Left lung (tissue), 10 donors: ENCODE measurements around the gene DRC3. TPM values are rescaled to one million over a fixed set of nuclear protein-coding genes. Genes with fewer than 3 reads are reported as not detected.

ENCODE experiments used
- ATAC-seq: fragments of 200-7000 bp; cut with Tn5 transposase; one replicate; pipeline ENCODE4 v1.9.1; 2020; ENCODE audit warnings: moderate library complexity
- DNase-seq, 4 donors: peaks; one replicate each; pipeline ENCODE4 v3.0.0-alpha.2; 2013 to 2020
- H3K27ac ChIP-seq, 2 donors: fragments of 200-600 bp; sonication (generic) in 1 of 2; one replicate each; pipeline versions ENCODE4 v1.5.0 to v1.8.0; 2020 to 2021
- H3K27me3 ChIP-seq, 2 donors: fragments of 200-600 bp; sonication (generic) in 1 of 2; one replicate each; pipeline versions ENCODE4 v1.5.0 to v1.8.0; 2020 to 2021
- H3K36me3 ChIP-seq, 2 donors: fragments of 200-600 bp; sonication (generic) in 1 of 2; one replicate each; pipeline versions ENCODE4 v1.5.0 to v1.8.0; 2020 to 2021
- H3K4me1 ChIP-seq, 2 donors: fragments of 200-600 bp; one replicate each; pipeline ENCODE4 v1.8.0; 2021
- H3K4me3 ChIP-seq, 2 donors: fragments of 200-600 bp; sonication (generic) in 1 of 2; one replicate each; pipeline versions ENCODE4 v1.5.0 to v1.8.0; 2020 to 2021; ENCODE audit warnings: mild to moderate bottlenecking in 1 of 2
- H3K9me3 ChIP-seq, 2 donors: fragments of 200-600 bp; sonication (generic) in 1 of 2; one replicate each; pipeline versions ENCODE4 v1.5.0 to v1.8.0; 2020 to 2021
- intact Hi-C, 2 donors: fragments of 100-400 bp; cut with DNase I; formaldehyde crosslinking; loops; one replicate each; pipeline versions ENCODE4 v1.11.2 to v1.14.2; 2022
- polyA plus RNA-seq, 6 donors: library from polyadenylated mRNA; unstranded; fragments of 120-200 nt; gene quantifications; one replicate each; pipeline ENCODE4 v1.2.1, GENCODE V29; 2013; ENCODE audit not compliant: insufficient read length in 6 of 6
- total RNA-seq, 2 donors: library from RNA; stranded (reverse); fragmentation: NEBNext Ultra II Directional; extraction: Animal tissue kit (Norgen Biotek cat#: 25700); gene quantifications; one replicate each; pipeline ENCODE4 v1.2.1, GENCODE V29; 2021
- TF ChIP-seq, protein P1 (sequence below), 2 donors: fragments of 200-600 bp; sonication (generic) in 1 of 2; IDR thresholded peaks; one replicate each; pipeline versions ENCODE4 v1.5.0 to v1.8.0; 2021; ENCODE audit warnings: antibody characterized with exemption in 2 of 2
- donor health status: DM: no; HTN: yes; CAD: no.
- donor health status: DM: no; HTN: no; CAD: no.

The DRC3 gene
- total and polyA plus RNA-seq, 8 donors, result 3.6 to 22.8 (median 16.4) TPM

DNA sequence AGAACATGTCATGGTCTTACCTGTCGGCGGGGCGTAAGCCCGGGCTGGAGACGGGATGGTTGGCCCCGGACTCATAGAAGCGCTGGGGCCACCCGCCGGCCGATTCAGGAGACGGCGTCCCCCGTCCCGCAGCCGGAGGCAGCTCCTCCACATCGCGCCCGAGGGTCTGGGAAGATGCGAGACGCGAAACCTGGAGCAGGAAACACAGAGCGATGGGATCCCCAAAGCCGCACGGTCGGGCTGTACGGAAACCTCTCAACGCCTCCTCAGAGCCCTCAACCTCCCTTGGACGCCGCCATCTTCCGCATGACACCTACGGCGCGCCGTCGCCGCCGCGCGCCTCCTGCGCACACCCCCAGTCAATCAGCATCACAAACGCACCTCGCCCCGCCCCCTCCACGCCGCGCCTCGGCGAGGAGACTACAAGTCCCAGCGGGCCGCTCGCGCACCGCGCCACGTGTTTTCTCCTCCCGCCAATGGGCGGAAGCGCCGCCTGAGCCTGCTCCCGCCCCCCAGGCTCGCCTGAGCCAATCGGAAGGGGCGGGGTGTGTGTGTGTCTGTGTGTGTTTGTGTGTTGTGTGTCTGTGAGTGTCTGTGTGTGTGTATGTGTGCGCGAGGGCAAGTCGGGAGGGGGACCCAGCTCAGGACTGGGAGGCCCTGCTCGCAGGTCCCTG, 66.3 kb downstream of the DRC3 start, which contains the start of the genes ATPAF2 and GID4:
Gene ATPAF2, minus strand, starts transcription at position 308 of the 674 bp plus-strand sequence. Its CDS starts 155 bp downstream, at position 153.
Gene GID4, plus strand, starts transcription at position 548 of the 674 bp plus-strand sequence. Its CDS starts 57 bp downstream, at position 605.
- Histone ChIP-seq H3K9me3 (no peaks in the 10 kb centered on the region), H3K36me3 (no peaks in the 10 kb centered on the region), H3K27ac (peak within 1 kb of the TSS; percentile 68 to 79), H3K4me1 (peaks cover 8 to 51% of the 10 kb centered on the region in 2 donors), H3K4me3 (peak within 1 kb of the TSS; percentile 87 to 96), H3K27me3 (no peaks in the 10 kb centered on the region)
- TF ChIP-seq, protein P1, sequence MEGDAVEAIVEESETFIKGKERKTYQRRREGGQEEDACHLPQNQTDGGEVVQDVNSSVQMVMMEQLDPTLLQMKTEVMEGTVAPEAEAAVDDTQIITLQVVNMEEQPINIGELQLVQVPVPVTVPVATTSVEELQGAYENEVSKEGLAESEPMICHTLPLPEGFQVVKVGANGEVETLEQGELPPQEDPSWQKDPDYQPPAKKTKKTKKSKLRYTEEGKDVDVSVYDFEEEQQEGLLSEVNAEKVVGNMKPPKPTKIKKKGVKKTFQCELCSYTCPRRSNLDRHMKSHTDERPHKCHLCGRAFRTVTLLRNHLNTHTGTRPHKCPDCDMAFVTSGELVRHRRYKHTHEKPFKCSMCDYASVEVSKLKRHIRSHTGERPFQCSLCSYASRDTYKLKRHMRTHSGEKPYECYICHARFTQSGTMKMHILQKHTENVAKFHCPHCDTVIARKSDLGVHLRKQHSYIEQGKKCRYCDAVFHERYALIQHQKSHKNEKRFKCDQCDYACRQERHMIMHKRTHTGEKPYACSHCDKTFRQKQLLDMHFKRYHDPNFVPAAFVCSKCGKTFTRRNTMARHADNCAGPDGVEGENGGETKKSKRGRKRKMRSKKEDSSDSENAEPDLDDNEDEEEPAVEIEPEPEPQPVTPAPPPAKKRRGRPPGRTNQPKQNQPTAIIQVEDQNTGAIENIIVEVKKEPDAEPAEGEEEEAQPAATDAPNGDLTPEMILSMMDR (IDR thresholded peaks at IDR 0.05), result no peak
- ATAC-seq, result peak; percentile 97
- peak; percentile 98 to 100 (median 100) for DNase-seq
- intact Hi-C loops, result loop anchor here in 1 of 2 donors (10.0 kb wide), 1 partner anchor 154 kb away; no protein-coding TSS in a partner anchor

GRCh38 chr17:18039535-18040260, 67.0 kb downstream of the DRC3 start:
- peak in 2 of 4 donors; percentile 38 to 90 for DNase-seq
- Histone ChIP-seq H3K4me1 (peaks cover 8 to 51% of the 10 kb centered on the region in 2 donors), H3K9me3 (no peaks in the 10 kb centered on the region), H3K4me3 (peak overlapping the region; percentile 87 to 96), H3K27me3 (no peaks in the 10 kb centered on the region), H3K27ac (peak overlapping the region; percentile 68 to 79), H3K36me3 (no peaks in the 10 kb centered on the region)
- intact Hi-C loops, result loop anchor here in 1 of 2 donors (10.0 kb wide), 1 partner anchor 155 kb away; no protein-coding TSS in a partner anchor
- TF ChIP-seq, protein P1 (IDR thresholded peaks at IDR 0.05), result no peak
- ATAC-seq, result peak; percentile 52

DNA sequence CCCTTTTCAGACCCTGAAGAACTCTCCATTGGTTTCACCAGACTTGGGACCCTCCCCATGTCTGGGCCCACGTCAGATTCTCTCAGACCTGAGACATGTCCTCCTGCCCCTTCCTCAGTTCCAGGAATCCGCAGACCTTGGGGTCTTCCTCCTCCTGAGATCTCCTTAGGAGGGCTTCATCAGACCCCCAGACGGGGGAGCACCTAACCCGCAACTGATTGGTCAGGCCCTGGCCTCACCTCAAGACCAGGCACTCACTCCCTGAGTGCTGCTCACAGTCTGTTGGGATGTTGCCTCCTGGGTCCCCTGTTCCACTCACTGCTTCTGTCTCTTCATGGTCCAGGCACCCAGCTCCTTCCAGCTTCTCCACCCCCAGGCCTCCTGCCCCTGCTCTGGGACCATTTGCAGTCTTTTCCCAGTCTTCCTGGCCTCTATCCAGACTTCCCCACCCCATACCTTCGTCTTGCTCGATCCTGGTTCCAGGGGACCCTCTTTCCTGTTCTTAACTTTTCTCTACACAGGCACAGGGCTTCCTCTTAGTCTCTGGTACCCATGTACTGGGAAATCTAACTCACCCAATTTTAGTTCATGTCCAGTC, 67.7 kb downstream of the DRC3 start:
- Histone ChIP-seq H3K4me3 (peak overlapping the region; percentile 87 to 96), H3K27ac (no peak overlapping the region), H3K36me3 (no peaks in the 10 kb centered on the region), H3K27me3 (no peaks in the 10 kb centered on the region), H3K4me1 (peaks cover 8 to 51% of the 10 kb centered on the region in 2 donors), H3K9me3 (no peaks in the 10 kb centered on the region)
- TF ChIP-seq, protein P1 (IDR thresholded peaks at IDR 0.05), result no peak
- intact Hi-C loops, result no loop called here
- DNase-seq (no peak), ATAC-seq (no peak)

- Histone ChIP-seq H3K27ac (no peak overlapping the region), H3K9me3 (no peaks in the 10 kb centered on the region), H3K27me3 (no peaks in the 10 kb centered on the region), H3K4me3 (no peak overlapping the region), H3K36me3 (peaks cover 0 to 4% of the 10 kb centered on the region in 2 donors), H3K4me1 (peaks cover 8 to 38% of the 10 kb centered on the region in 2 donors)
- TF ChIP-seq, protein P1 (IDR thresholded peaks at IDR 0.05), result no peak
- intact Hi-C loops, result no loop called here
- DNase-seq (no peak), ATAC-seq (no peak)
Observed at GRCh38 chr17:18041776-18042175, 69.1 kb downstream of the DRC3 start.
